NCI-H1105 (cell line): ENCODE measurements around the gene NCOA5.
A peak's percentile ranks its signal among the peaks of the same experiment; 100 is the strongest.

Source experiments
- DNase-seq: peaks from one replicate; lab custom pipeline; 2025; lab: John Stamatoyannopoulos, UW

Gene NCOA5

DNA sequence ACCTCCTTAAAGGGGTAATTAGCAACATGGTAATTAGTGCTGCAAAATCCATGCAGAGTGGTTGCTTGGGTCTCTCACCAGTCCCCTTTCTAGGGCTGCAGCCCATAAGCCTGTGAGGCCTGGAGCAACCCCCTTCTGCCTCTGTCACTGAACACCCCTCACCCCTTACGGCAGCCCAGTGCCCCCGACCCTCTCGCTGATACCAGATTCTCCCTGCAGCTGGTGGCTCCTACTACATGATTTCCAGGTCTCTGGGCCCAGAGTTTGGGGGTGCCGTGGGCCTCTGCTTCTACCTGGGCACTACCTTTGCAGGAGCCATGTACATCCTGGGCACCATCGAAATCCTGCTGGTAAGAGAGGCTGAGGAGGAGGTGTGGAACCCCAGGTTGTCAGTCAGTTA is 52.7 kb downstream of the NCOA5 start:
- no peak for DNase-seq

DNA sequence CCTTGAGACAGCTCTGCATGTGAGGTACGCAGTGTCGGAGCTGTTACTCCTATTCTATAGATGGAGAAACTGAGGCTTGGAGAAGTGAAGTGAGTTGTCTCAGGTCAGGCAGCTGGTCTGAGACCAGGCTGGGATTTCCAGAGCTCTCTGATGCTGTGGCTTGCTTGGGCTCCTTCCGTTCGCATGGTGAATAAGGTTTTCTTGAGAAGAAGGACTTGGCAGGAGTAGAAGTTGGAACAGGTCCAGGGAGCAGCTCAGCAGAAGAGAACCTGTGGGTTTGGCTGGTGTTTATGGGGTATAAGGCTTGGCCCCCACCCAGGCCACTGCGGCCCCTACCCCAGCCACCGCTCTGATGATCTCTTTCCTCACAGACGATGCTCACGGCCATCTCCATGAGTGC is 53.4 kb downstream of the NCOA5 start:
- no peak for DNase-seq

DNA sequence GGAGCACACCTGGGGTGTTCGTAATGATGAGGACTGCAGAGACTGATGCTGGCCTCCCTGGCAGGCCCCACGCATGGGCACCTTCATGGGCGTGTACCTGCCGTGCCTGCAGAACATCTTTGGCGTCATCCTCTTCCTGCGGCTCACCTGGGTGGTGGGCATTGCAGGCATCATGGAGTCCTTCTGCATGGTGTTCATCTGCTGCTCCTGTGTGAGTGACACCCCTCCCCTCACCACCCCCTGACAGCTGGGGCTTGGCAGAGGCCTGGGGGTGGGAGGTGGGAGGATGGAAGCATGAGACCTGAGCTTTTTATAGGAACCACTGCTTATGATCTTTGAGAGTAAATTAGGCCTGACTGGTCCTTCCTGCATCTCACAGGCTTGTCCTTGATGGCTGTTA is 54.0 kb downstream of the NCOA5 start:
- no peak for DNase-seq

DNA sequence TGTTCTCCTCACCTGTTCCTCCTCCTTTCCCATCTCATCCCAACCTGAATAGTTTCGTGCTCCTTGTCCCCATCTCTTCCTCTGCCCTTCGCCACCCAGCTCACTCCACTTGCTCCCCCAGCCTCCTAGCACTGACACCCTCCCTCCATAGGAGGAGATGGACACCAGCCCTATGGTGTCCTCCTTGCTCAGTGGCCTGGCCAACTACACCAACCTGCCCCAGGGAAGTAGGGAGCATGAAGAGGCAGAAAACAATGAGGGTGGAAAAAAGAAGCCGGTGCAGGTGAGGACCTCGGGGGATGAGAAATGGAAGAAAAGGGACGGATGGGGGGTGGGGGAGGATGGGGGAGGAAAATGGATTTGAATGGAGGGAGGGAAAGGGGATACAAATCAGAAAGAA is 54.5 kb downstream of the NCOA5 start:
- no peak for DNase-seq

DNA sequence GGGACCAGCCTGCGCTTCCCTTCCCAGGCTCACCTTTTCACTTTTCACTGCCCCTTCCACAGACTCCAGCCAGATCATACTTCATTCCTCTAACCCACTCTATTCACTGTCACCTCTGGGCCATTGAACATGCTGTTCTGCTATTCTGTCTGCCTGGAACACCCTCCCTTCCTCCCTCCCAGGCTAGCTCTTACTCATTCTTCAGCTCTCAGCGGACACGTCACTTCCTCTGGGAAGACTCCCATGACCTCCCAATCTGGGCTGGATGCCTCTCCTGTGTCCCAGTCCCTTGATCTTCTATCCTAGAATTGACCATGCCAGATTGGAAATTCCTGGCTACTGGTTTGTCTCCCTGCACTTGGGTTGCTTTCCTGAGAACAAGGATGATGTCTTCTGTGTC is 55.7 kb downstream of the NCOA5 start:
- DNase-seq, result no peak

DNA sequence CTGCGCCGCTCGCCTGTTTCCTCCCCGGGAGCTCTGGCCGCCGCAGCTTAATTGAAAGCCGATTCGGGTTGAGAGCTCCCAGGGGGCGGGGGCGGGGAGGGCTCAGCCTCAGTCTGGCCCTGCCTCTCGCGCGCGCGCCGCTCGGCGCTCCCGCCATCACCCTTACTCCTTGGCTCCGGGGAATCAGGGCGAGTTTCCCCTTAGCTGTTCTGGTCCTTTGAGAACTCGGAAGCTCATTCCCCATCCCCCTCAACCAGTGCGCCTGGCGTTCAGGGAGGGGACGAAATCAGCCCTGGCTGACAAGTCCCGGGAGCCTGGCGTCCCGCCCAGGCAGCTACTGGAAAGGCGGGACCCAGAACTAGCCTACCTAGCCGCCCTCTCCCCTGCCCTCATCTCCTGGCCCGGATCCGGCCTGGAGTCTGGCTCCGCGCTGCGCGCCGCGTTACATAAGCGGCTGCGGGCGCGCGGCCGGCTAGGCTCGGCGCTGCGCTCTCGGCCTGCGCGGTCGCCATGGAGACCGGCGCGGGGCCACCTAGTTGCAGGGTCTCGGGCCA is 58.0 kb downstream of the NCOA5 start:
- DNase-seq, result peak; percentile 90

DNA sequence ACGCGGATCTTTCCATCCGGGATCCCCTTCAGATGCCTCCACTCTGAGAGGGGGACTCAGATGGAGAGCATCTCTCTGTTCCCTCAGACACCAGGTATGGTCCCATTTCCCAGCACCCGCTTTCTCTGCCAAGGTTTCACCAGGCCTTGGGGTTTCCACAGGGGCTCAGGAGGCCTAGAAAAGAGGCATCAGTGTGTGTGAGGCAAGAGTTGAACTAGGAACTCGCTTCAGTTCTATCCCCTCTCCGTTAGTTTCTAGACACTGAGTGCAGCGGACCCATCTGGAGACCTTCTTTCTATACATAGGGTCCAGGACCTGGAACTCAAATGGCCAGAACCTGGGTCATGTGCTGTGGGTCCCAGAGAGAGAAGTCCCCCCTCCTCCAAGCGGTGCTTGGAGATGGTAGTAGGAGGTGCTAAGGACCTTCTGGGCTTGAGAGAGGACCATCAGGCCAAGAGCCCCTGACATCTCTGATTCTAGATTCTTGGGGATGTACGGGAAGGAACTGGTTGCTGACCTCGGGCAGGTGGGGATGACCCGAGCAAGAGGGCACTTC is 58.7 kb downstream of the NCOA5 start:
- no peak for DNase-seq

DNA sequence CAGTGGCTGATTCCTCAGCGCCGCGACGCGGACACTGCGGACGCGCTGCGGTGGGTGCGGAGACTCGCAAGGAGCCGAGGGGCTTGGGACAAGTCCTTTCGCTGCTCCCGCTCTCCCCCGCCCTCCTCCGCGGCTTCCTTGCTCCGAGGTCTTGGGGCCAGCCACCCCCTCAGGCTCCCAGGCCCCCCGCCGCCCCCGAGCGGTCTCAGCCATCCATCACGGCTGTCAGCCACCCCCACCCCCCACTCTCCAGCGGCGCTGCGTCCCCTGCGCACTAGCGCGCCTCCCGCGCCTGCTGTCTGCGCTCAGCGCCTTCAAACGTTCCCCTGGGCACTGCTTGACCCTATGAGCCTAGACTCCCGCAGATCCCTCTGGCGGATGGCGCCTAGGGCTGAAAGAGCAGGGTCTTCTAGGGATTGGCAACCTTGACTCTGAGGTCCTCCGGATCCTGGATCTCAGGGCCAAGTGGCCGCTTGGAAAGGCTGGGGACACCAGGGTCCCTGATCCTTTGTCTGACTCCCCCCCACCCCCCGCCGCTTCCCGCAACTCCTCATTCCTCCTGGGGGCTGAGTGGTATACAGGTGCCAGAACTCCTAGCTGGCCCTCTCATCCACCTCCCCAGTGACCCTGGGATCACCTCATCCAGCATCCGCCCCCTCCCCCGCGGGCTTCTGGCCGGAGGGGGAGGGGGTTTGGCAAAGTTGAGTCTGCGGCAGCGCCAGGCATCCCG is 59.3 kb downstream of the NCOA5 start:
- DNase-seq, result no peak

DNA sequence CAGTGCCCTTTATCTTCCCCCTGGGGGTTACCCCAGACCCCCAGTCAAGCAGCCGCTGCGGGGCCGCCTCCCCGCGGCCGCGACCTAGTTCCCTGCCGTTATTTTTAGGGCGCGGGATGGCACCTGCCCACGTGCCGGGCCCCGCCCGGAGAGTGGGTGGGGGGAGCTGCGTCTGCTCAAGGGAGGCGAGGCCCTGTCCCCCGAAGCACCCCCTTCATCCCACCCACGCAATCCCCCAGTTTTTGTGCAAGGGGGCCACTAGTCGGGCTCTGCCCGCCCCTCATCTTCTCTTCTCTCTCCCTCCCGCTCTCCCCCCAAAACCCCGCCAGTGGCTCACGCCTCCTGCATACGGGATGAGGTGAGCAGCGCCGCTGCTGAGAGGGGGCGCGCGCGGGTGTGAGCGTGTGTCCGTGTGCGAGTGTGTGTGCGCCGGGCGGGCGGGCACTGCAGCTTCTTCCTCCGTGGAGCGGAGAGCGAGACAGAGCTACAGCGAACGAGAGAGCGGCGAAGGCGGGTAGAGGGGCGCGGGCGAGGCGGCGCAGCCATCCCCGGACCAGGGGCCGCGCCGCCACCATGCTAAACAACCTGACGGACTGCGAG is 60.9 kb downstream of the NCOA5 start, which contains the start of gene SLC12A5:
Gene SLC12A5, plus strand, starts transcription at position 444 of the 600 bp plus-strand sequence. Its CDS starts 130 bp downstream, at position 574.
- no peak for DNase-seq

DNA sequence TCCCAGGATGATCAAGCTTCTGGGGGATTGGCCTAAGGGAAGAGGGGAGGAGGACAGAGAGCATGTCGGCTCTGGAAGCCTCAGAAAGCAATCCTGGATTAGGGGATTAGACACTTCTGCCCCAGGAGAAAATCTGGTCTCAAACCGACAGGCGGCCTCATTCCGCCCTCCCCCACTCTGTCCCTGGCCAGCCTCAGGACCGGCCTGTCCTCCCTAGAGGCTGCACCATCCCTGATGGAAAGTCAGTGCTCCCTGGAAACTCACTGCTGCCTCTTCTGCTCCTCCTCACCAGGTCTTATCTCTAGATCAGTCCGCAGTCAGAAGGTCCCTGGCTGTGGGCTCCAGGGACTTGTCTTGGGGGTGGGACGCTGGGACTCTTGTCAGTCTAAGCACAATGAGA is 61.7 kb downstream of the NCOA5 start:
- DNase-seq, result no peak

DNA sequence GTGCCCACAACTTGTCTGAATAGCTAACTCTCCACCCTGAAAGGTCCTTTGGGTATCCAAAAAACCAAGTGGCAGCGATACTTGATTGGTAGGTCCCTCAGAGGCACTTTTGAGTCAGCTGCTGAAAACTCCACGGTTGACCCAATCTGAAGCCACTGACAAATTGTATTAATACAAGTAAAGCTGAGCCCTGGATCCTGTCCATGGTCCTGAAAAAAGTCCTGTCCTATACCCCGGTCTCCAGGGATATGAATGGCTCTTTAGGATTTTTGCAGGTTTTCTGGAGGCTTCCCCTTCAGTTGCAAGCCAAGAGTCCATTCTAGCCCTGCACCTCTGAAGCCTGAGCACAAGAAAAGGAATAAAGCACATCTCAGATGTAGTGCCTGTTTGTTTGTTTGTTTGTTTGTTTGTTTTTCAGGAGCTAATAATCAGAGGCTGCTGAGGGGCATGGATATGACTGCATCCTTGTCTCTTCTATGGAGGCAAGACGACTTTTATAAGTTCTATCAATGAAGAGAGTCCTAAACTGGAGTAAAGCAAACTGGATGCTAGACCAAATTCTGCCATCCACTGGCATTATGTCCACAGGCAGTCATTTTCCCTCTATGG is 62.4 kb downstream of the NCOA5 start:
- no peak for DNase-seq

DNA sequence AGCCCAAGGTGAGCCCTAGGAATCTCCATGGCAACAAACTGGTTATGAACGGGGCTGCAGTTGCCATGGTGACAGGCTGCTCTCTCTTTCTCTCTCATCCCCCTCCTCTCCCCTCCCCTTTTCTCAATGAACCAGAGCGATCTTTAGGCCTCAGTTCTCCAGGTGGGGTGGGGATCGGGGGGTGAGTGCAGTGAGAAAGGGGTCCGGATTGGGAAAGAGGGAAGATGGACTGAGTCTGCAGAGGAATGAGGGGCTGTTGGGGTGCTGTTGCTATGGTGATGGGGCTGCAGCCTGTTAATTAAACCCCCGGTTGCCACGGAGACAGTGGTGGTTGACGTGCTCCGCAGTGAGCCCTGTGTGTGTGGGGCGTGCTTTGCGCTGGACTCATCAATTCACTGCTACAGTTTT is 64.4 kb downstream of the NCOA5 start:
- DNase-seq, result no peak

DNA sequence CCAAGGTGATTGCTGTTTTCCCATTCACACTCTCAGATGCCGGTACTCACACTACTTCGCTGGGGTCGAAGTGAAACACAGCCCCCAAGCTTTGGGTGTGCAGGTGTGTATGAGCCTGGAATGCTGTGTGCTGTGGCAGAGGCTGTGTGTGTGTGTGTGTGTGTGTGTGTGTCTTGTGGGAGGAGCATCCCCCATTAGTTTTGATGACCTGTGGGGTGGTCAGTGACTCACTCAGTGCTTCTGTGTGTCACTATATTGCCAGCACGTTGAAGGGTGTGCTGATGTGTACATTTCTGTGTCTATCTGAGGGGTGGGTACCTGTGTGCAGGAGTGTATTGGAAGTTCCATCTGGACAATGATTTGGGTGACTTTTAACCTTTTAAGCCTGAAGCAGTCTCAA is 65.8 kb downstream of the NCOA5 start:
- DNase-seq, result no peak

DNA sequence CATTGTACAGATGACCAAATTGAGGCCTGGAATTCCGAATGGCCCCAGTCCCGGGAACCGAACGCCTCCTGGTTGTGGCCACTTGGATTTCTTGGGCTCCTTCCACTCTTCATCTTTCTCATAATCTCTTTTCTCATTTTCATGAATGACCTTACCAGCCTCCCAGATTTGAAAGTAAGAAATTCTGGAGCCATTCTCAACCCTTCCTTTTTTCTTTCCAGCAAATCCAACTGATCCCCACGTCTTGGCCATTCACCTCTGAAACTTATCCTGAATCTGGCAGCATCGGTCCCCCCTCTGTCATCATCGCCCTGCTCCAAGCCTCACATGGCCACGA is 66.6 kb downstream of the NCOA5 start:
- no peak for DNase-seq

DNA sequence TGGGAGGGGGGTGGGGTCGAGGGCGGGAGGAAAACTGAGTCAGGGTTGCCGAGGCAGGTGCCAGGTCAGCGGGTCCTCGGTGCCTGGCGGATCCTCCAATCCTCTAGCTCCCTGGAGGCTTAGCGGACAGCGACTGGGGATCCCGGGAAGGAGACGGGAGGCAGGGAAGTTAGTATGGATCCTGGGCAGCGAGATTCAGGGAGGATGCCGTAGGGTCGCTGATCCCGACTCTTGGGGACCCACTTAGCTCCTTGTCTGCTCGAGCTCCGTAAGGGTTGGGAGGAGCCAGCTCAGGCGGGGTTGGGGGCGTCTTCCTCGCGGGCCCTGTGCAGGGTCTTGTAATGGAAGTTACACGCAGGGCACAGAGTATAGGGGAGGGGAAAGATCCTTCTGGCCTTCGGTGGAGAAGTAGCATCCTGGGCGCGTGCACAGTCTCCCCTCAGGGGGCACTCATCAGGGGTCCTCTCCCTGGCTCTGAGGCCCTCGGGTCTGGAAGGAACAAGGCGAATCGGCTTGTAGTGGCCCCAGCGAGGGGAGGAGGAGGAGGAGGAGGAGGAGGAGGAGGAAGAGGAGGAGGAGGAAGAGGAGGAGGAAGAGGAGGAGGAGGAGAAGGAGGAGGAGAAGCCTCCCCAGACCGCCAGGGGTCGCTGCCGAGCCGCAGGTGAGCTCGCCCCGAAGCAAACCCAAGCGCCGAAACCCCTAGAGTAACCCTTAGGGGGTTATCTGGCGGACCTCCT is 67.2 kb downstream of the NCOA5 start:
- DNase-seq, result peak; percentile 56

DNA sequence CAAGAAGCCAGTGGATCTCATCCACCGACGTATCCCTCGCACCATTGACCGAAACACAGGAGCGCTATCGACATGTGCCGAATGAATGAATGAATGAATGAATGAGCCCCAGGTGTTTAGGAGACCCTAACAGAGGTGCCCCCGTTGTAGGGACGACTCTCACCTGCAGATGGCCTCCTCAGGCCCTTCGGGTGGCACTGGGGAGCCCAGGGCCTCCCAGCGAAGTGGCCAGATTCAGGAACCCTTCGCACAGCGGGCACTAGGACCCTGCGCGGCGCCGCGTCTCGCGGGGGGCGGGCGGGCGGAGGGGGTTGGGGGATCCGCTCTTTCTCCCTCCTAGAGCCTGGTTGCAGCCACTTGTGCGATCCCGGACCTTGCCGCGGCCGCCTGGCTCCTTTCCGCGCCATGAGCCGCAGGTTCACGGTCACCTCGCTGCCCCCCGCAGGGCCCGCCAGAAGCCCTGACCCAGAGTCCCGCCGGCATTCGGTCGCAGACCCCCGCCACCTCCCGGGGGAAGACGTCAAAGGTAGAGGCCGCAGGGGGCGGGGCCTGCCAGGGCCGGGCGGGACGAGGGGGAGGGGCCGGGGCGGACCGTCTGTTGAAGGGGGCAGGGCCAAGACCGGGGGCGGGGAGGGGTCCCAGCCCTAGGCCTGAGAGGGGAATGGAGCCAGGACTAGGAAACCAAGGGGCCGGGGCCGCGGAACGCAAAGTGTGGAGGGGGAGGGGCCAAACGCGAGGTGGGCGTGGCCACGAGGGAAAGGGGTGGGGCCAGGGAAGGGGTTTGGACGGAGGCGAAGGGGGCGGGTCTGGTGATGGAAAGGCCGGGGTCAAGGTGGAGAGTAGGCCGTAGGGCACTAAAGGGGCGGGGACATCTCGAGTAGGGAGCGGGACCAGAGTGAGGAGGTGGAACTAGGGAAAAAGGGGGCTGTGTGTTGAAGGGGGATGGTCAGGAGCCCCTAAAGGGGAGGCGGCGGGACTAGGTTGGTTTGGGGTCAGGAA is 68.1 kb downstream of the NCOA5 start:
- peak; percentile 89 for DNase-seq

DNA sequence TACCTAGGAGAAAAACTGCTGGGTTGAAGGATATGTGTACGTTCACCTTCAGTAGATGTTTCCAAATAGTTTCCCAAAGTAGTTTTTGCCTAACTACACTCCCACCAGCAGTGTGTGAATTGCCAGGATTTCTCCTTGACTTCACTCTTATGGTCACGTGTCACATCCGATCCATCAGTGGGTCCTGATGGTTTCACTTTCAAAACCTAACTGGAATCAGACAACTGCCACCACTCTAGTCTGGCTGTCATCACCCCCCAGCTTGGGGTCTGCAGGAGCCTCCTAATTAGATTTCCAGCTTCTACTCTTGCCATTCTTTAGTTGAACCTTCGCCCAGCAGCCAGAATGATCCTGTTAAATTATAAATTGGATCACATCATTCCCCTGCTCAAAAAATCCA is 69.2 kb downstream of the NCOA5 start:
- no peak for DNase-seq

DNA sequence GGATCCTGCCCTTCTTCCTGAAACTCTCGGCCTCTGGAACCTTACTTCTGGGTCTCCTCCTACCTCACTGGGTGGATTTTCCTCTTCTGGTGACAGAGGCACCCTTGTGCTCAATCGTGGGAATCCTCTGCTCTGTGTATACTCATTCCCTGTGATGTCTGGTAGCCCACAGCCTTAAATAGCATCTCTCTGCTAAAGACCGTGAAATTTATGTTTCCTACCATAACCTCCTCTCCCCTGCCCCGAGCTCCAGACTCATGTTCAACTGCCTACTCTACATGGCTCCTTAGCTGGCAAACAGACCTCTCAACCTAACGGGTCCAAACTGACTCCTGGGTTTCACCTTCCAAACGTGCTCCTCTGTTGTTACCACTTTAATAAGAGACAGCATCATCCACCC is 71.2 kb downstream of the NCOA5 start:
- no peak for DNase-seq

DNA sequence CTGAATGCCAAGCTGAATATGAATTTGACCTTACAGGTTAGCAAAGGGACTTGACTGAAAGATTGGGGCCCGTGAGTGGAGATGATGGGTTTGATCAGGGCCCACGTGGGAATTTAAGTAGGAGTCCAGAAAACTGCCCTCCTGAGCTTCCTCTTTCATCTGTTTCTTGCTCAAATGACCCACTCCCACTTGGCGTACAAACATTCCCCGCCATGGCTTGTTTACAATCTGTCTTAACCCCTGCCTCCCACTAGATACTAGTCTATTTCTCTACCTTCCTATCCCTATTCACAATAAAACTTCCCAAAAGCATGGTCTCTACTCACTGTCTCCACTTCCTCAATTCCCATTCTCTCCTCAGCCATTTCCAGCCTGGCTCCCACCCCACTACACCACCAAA is 71.7 kb downstream of the NCOA5 start:
- no peak for DNase-seq

DNA sequence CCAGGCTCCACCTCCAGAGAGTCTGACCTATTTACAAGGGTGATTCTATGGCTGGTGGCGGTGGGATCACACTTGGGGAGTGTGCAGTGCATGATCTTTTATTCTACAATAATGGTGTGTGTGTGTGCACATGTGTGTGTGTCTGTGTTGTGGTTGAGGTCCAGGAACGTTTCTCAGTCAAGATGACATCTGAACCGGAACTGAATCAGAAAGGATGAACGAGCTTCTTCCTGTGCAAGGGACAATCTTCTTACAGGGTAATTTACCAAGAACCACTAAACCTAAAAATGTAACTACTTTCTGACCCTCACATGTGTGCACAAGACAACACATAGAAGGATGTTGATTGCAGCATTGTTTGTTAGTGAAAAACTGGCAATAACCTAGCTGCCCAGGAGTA is 72.5 kb downstream of the NCOA5 start:
- no peak for DNase-seq
